Subcutaneous abdominal adipose tissue (tissue), 5 donors: ENCODE results near the gene PEX1.
A peak's percentile ranks its signal among the peaks of the same experiment; 100 is the strongest.

ENCODE experiments used
- H3K27ac ChIP-seq: one replicate; pipeline ENCODE4 v1.7.0; 2013; ENCODE audit warnings: low read depth, mild to moderate bottlenecking, inconsistent platforms, low read length, moderate library complexity
- H3K27me3 ChIP-seq, 5 donors: one replicate each; pipeline ENCODE4 v1.7.0; 2013; ENCODE audit warnings: low read length in 5 of 5, inconsistent platforms in 1 of 5; ENCODE audit not compliant: control insufficient read depth in 5 of 5, insufficient read depth in 4 of 5
- H3K36me3 ChIP-seq, 5 donors: one replicate each; pipeline ENCODE4 v1.7.0; 2013; ENCODE audit warnings: low read length in 5 of 5; ENCODE audit not compliant: control insufficient read depth in 5 of 5, insufficient read depth in 5 of 5
- H3K4me1 ChIP-seq, 5 donors: one replicate each; pipeline ENCODE4 v1.7.0; 2013; ENCODE audit warnings: low read length in 5 of 5, mild to moderate bottlenecking in 3 of 5, moderate library complexity in 1 of 5; ENCODE audit not compliant: control insufficient read depth in 5 of 5, insufficient read depth in 5 of 5
- H3K4me3 ChIP-seq, 5 donors: one replicate each; pipeline ENCODE4 v1.7.0; 2013; ENCODE audit warnings: low read length in 5 of 5, low read depth in 1 of 5
- H3K9ac ChIP-seq, 5 donors: one replicate each; pipeline ENCODE4 v1.7.0; 2013; ENCODE audit warnings: low read length in 5 of 5, mild to moderate bottlenecking in 4 of 5, moderate library complexity in 3 of 5
- H3K9me3 ChIP-seq, 5 donors: one replicate each; pipeline ENCODE4 v1.7.0; 2013; ENCODE audit warnings: low read length in 5 of 5; ENCODE audit not compliant: control insufficient read depth in 5 of 5
- donor health status: healthy.
- donor health status: healthy.
- donor health status: healthy.
- donor health status: healthy.
- donor health status: healthy.

PEX1 gene

DNA sequence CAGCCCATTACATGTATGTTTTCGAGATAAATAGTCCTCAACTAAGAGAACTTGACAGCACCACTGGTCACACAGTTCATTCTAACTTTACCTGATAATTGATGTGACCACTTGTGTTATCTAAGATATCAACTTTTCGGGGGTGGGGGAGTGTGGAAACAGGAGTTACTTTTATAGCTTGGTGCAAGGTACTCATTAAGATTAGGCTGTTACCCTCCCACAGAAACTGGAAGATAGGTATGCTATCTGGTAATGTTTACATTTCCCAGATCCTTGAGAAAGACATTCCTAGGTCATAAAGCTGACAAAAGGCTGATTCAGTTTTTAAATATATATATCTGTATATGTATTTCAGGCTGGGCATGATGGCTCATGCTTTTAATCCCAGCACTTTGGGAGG, 61.6 kb downstream of the PEX1 start:
- Histone ChIP-seq H3K9me3 (no peaks in the 10 kb centered on the region), H3K4me3 (no peak overlapping the region), H3K4me1 (peaks cover 0 to 1% (median 0%) of the 10 kb centered on the region in 5 donors), H3K9ac (no peak overlapping the region), H3K36me3 (peaks cover 3 to 33% (median 15%) of the 10 kb centered on the region in 5 donors), H3K27ac (no peak overlapping the region), H3K27me3 (no peaks in the 10 kb centered on the region)

DNA sequence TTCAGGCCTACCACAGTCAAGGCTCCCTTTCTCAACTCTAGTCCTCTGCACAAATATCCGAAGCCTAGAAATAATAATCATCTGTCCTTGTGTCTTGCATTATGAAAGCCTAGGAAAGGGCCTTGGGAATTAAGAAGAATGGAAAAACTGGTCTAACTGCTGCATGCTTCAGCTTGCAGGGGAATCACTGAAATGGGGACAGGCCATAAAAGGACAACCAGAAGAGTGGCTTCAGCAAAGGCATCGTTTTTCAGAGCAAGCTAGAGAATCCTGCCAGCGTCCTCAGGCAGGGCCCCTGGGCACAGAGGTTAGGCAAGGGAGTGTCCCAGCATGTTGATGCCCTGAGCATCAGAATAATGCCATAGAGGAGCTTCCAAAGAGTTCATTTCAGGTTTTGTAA, 63.8 kb downstream of the PEX1 start:
- no peaks in the 10 kb centered on the region for H3K9me3 ChIP-seq
- no peak overlapping the region for H3K27ac ChIP-seq
- H3K36me3 ChIP-seq: peaks cover 3 to 33% (median 15%) of the 10 kb centered on the region in 5 donors
- no peak overlapping the region for H3K9ac ChIP-seq
- H3K4me3 ChIP-seq: no peak overlapping the region
- H3K27me3 ChIP-seq: no peaks in the 10 kb centered on the region
- H3K4me1 ChIP-seq: peaks cover 0 to 12% (median 8%) of the 10 kb centered on the region in 5 donors

DNA sequence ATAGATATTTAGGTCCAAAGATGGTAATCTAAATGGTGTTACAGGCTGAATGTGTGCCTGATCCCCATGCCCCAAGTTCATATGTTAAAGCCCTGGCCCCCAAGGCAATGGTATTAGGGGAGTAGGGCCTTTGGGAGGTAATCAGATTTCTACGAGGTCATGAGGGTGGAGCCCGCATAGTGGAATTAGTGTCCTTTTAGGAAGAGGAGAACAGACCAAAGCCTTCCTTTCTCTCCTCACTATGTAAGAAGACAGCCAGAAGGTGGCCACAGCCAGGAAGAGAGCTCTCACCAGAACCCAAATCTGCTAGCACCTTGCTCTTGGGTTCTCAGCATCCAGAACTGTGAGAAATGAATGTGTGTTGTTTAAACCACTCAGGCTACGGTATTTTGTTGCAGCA, 65.8 kb downstream of the PEX1 start:
- no peaks in the 10 kb centered on the region for H3K9me3 ChIP-seq
- peaks cover 7 to 43% (median 15%) of the 10 kb centered on the region in 5 donors for H3K36me3 ChIP-seq
- H3K9ac ChIP-seq: no peak overlapping the region

DNA sequence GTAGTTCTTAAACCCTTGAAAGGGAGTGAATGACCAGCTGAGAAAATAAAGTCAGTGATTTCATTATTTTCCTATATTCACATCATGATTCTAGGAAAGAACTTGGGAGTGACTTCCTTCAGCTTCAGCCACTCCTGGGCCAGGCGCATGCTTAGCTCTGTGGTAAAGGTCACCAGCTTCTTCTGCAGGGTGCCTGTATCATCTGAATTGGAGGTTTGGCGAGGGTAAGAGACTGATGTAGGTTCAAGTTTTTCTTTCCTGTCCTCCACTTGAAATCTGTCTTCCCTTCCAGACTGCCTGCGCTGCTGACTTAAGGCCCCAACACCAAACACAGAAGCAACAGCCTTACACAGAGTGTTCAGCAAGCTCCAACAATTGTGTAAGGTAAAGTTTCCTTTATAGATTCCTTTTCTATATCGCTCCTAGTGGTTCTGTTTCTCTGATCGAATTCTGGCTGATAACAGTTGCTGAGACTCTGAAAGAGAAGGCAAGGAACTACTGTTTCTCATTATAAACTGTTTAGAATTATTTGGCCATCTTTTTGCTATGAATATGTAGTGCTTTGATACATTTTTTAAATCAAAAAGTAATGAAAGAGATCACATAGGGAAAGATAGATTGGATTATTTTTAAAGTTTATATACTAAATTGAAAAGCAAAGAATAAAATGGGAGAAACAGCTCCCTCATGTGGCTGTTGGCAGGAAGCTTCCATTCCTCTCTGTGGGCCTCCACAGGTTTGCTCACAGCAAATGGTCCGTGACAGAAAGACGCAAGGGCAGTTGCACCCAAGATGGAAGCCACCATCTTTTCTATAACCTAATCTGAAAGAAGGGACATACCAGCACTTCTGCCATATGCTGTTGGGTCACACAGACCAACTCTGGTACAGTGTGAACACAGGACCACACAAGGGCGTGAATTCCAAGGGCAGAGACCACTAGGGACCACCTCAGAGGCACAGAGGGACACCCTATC, 67.0 kb downstream of the PEX1 start:
- peaks cover 6 to 45% (median 17%) of the 10 kb centered on the region in 5 donors for H3K36me3 ChIP-seq
- H3K4me3 ChIP-seq: no peak overlapping the region
- H3K9ac ChIP-seq: peak overlapping the region in 2 of 5 donors; percentile 21 to 48
- peak overlapping the region; percentile 17 for H3K27ac ChIP-seq
- H3K27me3 ChIP-seq: no peaks in the 10 kb centered on the region
- no peaks in the 10 kb centered on the region for H3K9me3 ChIP-seq
- H3K4me1 ChIP-seq: peaks cover 0 to 14% (median 8%) of the 10 kb centered on the region in 5 donors

More for the DNA sequence above, 65.8 kb downstream of the PEX1 start:
- H3K27me3 ChIP-seq: no peaks in the 10 kb centered on the region
- H3K27ac ChIP-seq: no peak overlapping the region
- no peak overlapping the region for H3K4me3 ChIP-seq
- H3K4me1 ChIP-seq: peaks cover 0 to 12% (median 8%) of the 10 kb centered on the region in 5 donors

DNA sequence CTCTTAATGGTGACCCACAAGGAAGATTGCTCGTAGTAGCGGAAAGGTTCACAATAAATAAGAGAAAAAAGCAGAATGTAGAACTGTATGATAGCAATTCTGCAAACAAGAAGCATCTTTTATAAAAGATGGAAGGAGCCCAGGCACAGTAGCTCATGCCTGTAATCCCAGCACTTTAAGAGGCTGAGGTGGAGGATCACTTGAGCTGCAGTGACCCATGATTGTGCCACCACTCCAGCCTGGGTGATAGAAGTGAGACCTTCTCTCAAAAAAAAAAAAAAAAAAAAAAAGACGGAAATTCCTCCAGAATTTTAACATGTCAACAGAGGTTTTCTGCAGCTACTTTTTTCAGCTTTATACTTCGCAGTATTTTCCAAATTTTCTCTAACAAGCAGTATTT, 67.8 kb downstream of the PEX1 start:
- H3K4me1 ChIP-seq: peaks cover 0 to 17% (median 8%) of the 10 kb centered on the region in 5 donors
- H3K27me3 ChIP-seq: no peaks in the 10 kb centered on the region
- peaks cover 11 to 47% (median 21%) of the 10 kb centered on the region in 5 donors for H3K36me3 ChIP-seq
- H3K27ac ChIP-seq: peak overlapping the region; percentile 17
- no peaks in the 10 kb centered on the region for H3K9me3 ChIP-seq
- peak overlapping the region in 1 of 5 donors; percentile 4 for H3K9ac ChIP-seq
- no peak overlapping the region for H3K4me3 ChIP-seq

DNA sequence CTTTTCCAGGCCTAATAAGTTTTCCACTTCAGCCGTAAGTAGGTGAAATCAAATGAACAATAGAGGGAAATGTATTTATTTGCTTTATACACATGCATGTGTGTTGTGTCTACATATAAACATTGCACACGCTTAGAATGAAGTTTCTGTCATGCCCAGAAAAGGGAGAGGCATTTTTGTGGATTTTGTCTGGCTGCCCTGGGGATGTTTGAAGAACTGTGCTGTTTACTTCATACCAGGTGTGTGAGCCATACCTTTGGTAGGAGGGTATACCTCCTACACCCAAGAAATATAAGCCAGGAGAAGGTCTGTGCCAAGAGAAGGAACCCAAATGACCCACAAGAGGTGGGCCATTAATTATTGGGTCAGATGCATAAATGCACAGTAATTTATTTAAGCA, 68.2 kb downstream of the PEX1 start:
- peaks cover 15 to 47% (median 23%) of the 10 kb centered on the region in 5 donors for H3K36me3 ChIP-seq
- H3K9me3 ChIP-seq: no peaks in the 10 kb centered on the region
- H3K9ac ChIP-seq: peak overlapping the region in 1 of 5 donors; percentile 4
- H3K27me3 ChIP-seq: no peaks in the 10 kb centered on the region
- peaks cover 0 to 17% (median 8%) of the 10 kb centered on the region in 5 donors for H3K4me1 ChIP-seq
- no peak overlapping the region for H3K27ac ChIP-seq
- H3K4me3 ChIP-seq: no peak overlapping the region

DNA sequence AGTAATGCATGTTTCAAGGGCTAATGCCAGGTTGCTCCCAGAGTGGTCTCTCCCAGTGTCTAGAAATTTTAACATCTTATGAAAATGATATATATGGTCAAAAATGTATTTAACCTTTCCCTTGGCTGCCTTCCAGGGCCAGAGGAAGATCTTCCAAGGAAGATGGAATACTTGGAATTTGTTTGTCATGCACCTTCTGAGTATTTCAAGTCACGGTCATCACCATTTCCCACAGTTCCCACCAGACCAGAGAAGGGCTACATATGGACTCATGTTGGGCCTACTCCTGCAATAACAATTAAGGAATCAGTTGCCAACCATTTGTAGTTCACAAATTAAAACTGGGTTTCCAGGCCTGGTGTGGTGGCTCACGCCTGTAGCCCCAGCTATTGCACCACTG, 72.1 kb downstream of the PEX1 start:
- no peak overlapping the region for H3K9ac ChIP-seq
- peaks cover 0 to 11% (median 6%) of the 10 kb centered on the region in 5 donors for H3K4me1 ChIP-seq
- H3K4me3 ChIP-seq: no peak overlapping the region
- H3K36me3 ChIP-seq: peaks cover 45 to 67% (median 58%) of the 10 kb centered on the region in 5 donors
- no peak overlapping the region for H3K27ac ChIP-seq
- H3K9me3 ChIP-seq: no peaks in the 10 kb centered on the region
- no peaks in the 10 kb centered on the region for H3K27me3 ChIP-seq

DNA sequence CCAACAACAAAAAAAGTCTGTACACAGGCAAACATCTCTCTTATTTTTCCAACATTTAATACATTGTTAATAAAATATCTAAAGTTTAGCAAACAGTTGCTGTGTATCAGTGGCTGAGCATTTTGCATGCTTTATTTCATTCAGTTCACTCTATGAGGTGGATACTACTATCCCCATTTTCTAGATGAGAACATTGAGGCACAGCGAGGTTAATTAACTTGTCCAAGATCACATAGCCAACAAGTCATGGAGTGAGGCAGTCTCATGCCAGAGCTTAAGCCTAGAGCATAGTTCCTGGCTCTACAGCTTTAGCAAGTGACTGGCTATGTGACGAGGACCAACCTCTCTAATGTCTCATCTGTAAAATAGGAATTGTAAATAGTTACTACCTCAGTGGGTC, 76.7 kb downstream of the PEX1 start:
- Histone ChIP-seq H3K36me3 (peaks cover 51 to 67% (median 66%) of the 10 kb centered on the region in 5 donors), H3K9me3 (no peaks in the 10 kb centered on the region), H3K4me3 (no peak overlapping the region), H3K27ac (no peak overlapping the region), H3K4me1 (peaks cover 0 to 13% (median 8%) of the 10 kb centered on the region in 5 donors), H3K27me3 (no peaks in the 10 kb centered on the region), H3K9ac (no peak overlapping the region)

DNA sequence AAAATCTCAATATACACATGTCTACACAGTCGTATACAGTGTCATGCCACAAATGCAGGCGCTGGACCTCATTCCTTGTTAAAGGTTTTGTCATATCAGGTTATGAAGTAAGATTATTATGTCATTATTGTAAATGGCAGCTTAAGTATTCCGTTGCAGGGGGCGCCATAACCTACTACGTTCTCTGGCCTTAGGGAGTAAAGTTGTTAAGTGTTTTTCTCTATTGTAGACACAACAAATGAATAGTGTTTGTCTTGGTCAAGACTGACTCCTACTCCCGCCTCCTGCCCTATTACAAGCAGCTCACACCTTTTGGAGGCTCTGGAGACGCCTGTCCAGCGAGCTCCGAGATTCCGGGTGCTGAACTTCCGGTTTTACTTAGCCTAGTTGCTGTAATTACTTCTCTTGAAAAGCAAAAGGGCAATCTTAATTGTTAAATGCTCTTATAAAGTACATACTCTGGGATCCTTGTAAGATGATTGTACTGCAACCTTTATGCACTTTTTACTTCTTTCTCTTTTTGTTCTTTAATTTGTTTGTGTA, 80.0 kb downstream of the PEX1 start:
- peak overlapping the region; percentile 81 to 92 (median 87) for H3K4me3 ChIP-seq
- H3K9ac ChIP-seq: peak overlapping the region; percentile 75 to 100 (median 90)
- H3K27me3 ChIP-seq: no peaks in the 10 kb centered on the region
- peak overlapping the region; percentile 92 for H3K27ac ChIP-seq
- peaks cover 23 to 35% (median 34%) of the 10 kb centered on the region in 5 donors for H3K36me3 ChIP-seq
- peaks cover 0 to 13% (median 8%) of the 10 kb centered on the region in 5 donors for H3K4me1 ChIP-seq
- H3K9me3 ChIP-seq: no peaks in the 10 kb centered on the region
